DND-41 (cell line): ENCODE results near the gene GPRC5A.

Source experiments
- ATAC-seq: fragments of 200-7000 bp; cut with Tn5 transposase; 3 replicates; pipeline ENCODE4 v1.9.1; 2021; ENCODE audit warnings: low read depth; ENCODE audit not compliant: insufficient read depth
- DNase-seq: peaks from one replicate; pipeline ENCODE4 v3.0.0-alpha.2; 2020
- H2AFZ ChIP-seq: 2 replicates; pipeline ENCODE4 v1.6.0; 2012; ENCODE audit warnings: low read depth, low read length
- H3K27ac ChIP-seq: 2 replicates; pipeline ENCODE4 v1.5.1; 2012; ENCODE audit warnings: low read length, inconsistent platforms
- H3K27me3 ChIP-seq: fragments of 200-600 bp; sonication (generic); 2 replicates; pipeline ENCODE4 v1.6.0; 2012; ENCODE audit warnings: low read length, mild to moderate bottlenecking, inconsistent platforms; ENCODE audit not compliant: insufficient read depth, poor library complexity
- H3K36me3 ChIP-seq: 2 replicates; pipeline ENCODE4 v1.5.1; 2012; ENCODE audit warnings: low read length, inconsistent platforms; ENCODE audit not compliant: insufficient read depth
- H3K4me1 ChIP-seq: 2 replicates; pipeline ENCODE4 v1.5.1; 2012; ENCODE audit warnings: mild to moderate bottlenecking, low read length; ENCODE audit not compliant: insufficient read depth
- H3K4me2 ChIP-seq: 2 replicates; pipeline ENCODE4 v1.6.0; 2012; ENCODE audit warnings: mild to moderate bottlenecking, moderate library complexity, low read length, inconsistent platforms; ENCODE audit not compliant: insufficient read depth
- H3K4me3 ChIP-seq, 2 experiments: fragments of 200-600 bp in 1 of 2; shearing (Covaris generic) in 1 of 2; 2 replicates each; pipeline ENCODE4 v1.5.1; 2012 to 2016; ENCODE audit warnings: inconsistent platforms in 2 of 2, low read length in 2 of 2, mild to moderate bottlenecking in 2 of 2, low read depth in 1 of 2, moderate library complexity in 1 of 2
- H3K79me2 ChIP-seq: 2 replicates; pipeline ENCODE4 v1.6.0; 2012; ENCODE audit warnings: low read length, inconsistent platforms; ENCODE audit not compliant: insufficient read depth
- H3K9ac ChIP-seq: 2 replicates; pipeline ENCODE4 v1.6.0; 2012; ENCODE audit warnings: low read depth, mild to moderate bottlenecking, inconsistent platforms, low read length, moderate library complexity
- H3K9me3 ChIP-seq: 2 replicates; pipeline ENCODE4 v1.5.1; 2012; ENCODE audit warnings: low read length, moderate library complexity, mild to moderate bottlenecking, inconsistent platforms; ENCODE audit not compliant: insufficient read depth, severe bottlenecking
- H4K20me1 ChIP-seq: 2 replicates; pipeline ENCODE4 v1.6.0; 2012; ENCODE audit warnings: low read length; ENCODE audit not compliant: insufficient read depth
- EZH2 ChIP-seq: IDR thresholded peaks from 3 replicates; pipeline ENCODE4 v1.6.1; 2012; ENCODE audit warnings: borderline replicate concordance, low read depth, mild to moderate bottlenecking, moderate library complexity, low read length, inconsistent platforms; ENCODE audit not compliant: severe bottlenecking
- TF ChIP-seq, protein P1 (sequence below): IDR thresholded peaks from 2 replicates; pipeline ENCODE4 v1.5.1; 2012; ENCODE audit warnings: borderline replicate concordance, low read length, moderate library complexity, mild to moderate bottlenecking; ENCODE audit not compliant: poor library complexity, severe bottlenecking; ENCODE audit errors: extremely low read depth

Gene GPRC5A

DNA sequence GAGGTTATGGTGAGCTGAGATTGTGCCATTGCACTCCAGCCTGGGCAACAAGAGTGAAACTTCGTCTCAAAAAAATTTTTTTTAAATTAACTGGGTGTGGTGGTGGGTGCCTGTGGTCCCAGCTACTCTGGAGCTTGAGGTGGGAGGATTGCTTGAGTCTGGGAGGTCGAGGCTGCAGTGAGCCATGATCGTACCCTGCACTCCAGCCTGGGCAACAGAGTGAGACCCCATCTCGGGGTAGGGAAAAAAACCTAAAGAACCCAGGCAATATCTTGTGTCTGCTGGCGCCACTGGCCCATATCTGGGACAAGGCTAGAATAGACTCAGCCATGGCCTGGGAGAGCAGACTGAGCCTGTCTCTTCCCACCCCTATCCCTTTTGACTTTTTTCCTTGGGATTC lies 9.1 kb upstream of the GPRC5A start:
- Histone ChIP-seq H3K27me3 (peaks cover 8% of the 10 kb centered on the region), H4K20me1 (no peaks in the 10 kb centered on the region), H3K4me2 (no peak overlapping the region), H3K36me3 (no peaks in the 10 kb centered on the region), H3K79me2 (no peaks in the 10 kb centered on the region), H3K9me3 (no peaks in the 10 kb centered on the region), H3K9ac (no peak overlapping the region), H3K4me1 (no peaks in the 10 kb centered on the region), H3K27ac (no peak overlapping the region), H2AFZ (no peak overlapping the region), H3K4me3 (no peak overlapping the region)
- DNase-seq (no peak), ATAC-seq (no peak)
- TF ChIP-seq, protein P1, sequence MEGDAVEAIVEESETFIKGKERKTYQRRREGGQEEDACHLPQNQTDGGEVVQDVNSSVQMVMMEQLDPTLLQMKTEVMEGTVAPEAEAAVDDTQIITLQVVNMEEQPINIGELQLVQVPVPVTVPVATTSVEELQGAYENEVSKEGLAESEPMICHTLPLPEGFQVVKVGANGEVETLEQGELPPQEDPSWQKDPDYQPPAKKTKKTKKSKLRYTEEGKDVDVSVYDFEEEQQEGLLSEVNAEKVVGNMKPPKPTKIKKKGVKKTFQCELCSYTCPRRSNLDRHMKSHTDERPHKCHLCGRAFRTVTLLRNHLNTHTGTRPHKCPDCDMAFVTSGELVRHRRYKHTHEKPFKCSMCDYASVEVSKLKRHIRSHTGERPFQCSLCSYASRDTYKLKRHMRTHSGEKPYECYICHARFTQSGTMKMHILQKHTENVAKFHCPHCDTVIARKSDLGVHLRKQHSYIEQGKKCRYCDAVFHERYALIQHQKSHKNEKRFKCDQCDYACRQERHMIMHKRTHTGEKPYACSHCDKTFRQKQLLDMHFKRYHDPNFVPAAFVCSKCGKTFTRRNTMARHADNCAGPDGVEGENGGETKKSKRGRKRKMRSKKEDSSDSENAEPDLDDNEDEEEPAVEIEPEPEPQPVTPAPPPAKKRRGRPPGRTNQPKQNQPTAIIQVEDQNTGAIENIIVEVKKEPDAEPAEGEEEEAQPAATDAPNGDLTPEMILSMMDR: no peak
- no peak for TF ChIP-seq EZH2

DNA sequence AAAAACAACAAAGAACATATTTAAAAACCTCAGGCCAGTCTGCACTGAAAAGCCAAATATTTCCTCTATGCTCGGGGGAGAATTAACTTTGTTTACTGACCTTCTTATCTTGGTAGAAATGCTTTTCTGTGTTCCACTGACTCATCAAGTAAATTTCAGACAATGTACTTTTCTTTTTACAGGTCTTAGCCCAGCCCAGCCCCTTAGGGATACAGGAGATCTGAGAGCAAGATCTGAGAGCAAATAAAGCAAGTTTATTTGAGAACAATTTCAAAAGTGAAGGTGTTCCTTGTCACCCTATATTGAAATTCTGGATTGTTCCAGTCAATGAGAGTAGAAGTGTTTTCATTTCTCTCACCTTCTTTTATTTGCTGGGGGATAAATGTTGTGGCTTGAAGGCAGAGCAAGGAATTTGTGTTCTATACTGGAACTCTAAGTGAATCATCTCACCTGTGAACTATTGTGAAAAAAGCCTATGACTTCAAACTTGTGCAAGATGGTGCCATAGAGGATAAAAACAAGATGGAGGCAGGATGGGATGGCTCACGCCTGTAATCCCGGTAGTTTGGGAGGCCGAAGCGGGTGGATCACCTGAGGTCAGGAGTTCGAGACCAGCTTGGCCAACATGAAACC lies 7.9 kb upstream of the GPRC5A start:
- H3K27ac ChIP-seq: no peak overlapping the region
- H3K4me2 ChIP-seq: no peak overlapping the region
- DNase-seq: no peak
- H2AFZ ChIP-seq: no peak overlapping the region
- no peaks in the 10 kb centered on the region for H3K36me3 ChIP-seq
- no peak for ATAC-seq
- TF ChIP-seq EZH2: no peak
- TF ChIP-seq, protein P1: no peak
- H3K9ac ChIP-seq: no peak overlapping the region
- no peaks in the 10 kb centered on the region for H4K20me1 ChIP-seq
- no peak overlapping the region for H3K4me3 ChIP-seq
- no peaks in the 10 kb centered on the region for H3K9me3 ChIP-seq
- H3K4me1 ChIP-seq: no peaks in the 10 kb centered on the region
- peaks cover 7% of the 10 kb centered on the region for H3K27me3 ChIP-seq
- H3K79me2 ChIP-seq: no peaks in the 10 kb centered on the region

DNA sequence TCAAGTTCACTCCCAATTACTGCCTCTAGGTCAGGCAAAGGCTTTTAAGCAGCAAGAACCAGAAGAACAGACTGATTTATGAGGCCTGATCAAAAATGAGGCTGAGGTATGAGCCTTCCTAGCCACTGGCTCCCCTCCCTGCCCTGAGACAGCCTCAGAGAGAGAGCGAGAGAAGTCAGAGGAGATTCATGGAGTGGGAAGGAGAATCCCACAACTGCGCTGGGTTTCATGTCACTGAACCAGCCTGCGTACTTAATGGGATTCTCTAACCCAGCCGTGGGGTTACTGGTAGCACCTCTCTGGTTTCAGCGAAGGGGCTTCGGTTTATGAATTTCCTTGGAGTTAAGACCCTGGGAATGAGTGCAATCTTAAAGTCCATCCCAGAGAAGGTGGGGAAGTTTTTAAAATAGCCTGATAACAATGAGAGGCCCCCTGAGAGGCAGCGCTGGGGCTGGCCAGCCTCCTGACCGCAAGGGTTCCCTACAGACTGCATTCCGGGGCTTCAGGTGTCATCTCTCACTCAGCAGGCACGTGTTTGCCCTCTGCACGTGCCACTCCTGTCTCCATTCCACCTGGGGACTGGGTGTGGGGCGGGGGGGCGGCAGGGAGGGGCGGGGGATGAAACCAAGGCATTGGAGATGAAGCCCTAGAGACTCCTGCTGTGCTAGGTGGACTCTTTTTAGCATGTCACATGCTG lies 6.1 kb upstream of the GPRC5A start:
- H3K27ac ChIP-seq: no peak overlapping the region

More for the DNA sequence above, 6.1 kb upstream of the GPRC5A start:
- Histone ChIP-seq H3K27me3 (peaks cover 7% of the 10 kb centered on the region), H3K4me1 (no peaks in the 10 kb centered on the region), H3K4me2 (no peak overlapping the region), H3K4me3 (no peak overlapping the region), H3K36me3 (no peaks in the 10 kb centered on the region), H3K79me2 (no peaks in the 10 kb centered on the region), H2AFZ (no peak overlapping the region), H3K9ac (no peak overlapping the region), H3K9me3 (no peaks in the 10 kb centered on the region), H4K20me1 (no peaks in the 10 kb centered on the region)
- ATAC-seq: no peak
- no peak for DNase-seq
- TF ChIP-seq, protein P1: no peak
- no peak for TF ChIP-seq EZH2
